HG03432 (cell line): ENCODE data around the gene NME3.
"Not testable (repeated sequence)": the region's sequence is repeated elsewhere in the genome, so short reads cannot be mapped to it uniquely, and the experiment has no call there.

Experiments used
- ATAC-seq: cut with Tn5 transposase; IDR thresholded peaks from one replicate; pipeline ENCODE4 v1.9.1; 2021; ENCODE audit warnings: mild to moderate bottlenecking, moderate library complexity; ENCODE audit not compliant: unreplicated experiment

The NME3 gene

GRCh38 chr16:1771188-1771863, at the start of gene NME3:
NME3 (minus strand) TSS chr16:1771543; CDS start chr16:1771534, 9 bp downstream.
- ATAC-seq: no peak

DNA sequence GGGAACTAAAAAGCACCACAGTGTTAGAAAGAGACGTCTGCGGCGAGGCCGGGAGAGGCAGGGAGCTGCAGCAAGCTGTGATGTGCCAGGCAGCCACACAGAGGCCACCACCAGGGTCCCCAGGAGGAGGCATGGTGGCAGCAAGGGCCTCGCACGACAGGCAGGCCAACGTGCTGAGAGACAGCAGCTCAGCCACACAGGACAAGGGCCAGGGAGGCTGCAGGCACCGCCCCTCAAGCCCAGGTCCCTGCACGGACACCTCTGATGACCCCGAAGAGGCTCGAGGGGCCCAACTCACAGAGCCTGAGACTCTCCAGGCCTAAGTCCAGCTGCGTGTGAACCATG, 49.6 kb upstream of the NME3 start:
- no peak for ATAC-seq

DNA sequence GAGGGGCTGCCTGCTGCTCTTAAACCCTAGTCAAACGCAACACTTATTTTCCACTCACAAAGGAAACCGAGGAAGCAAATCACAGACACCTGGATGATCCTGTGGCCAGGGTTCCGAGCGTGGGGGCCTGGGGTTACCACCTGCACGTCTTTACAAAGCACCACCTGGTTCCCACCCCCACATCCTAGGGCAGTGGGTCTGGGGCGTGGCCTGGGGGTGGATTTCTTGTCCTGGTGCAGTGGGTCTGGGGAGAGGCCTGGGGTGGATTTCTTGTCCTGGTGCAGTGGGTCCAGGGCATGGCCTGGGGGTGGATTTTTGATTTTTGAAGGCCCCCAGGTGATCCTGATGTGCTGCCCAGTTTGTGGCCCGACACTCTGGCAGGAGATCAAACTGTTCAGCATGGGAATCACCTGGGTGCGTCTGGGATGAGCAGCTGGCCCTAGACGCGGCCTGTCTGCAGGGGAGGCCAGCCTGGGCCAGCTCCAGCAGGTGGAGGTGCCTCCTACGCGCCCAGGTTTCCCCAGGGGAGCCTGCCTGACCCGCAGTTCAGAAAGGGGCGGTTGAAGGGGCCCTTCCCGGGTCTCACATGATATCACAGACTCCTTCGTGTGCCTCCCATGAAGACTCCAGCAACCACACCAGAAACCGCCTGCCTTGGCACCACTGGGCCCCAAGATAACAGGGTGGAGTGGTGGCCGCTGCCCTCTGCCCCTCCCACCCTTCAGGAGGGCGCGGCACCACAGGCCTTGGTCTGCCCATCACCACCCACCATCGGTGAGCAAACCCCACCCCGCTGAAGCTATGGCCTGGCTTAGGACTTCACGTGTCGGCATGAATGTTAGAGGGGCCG, 49.0 kb upstream of the NME3 start:
- ATAC-seq: no peak

- no peak for ATAC-seq
Observed at GRCh38 chr16:1819611-1820010, 48.3 kb upstream of the NME3 start.

- no peak for ATAC-seq
Observed at GRCh38 chr16:1818873-1819525, 47.7 kb upstream of the NME3 start.

DNA sequence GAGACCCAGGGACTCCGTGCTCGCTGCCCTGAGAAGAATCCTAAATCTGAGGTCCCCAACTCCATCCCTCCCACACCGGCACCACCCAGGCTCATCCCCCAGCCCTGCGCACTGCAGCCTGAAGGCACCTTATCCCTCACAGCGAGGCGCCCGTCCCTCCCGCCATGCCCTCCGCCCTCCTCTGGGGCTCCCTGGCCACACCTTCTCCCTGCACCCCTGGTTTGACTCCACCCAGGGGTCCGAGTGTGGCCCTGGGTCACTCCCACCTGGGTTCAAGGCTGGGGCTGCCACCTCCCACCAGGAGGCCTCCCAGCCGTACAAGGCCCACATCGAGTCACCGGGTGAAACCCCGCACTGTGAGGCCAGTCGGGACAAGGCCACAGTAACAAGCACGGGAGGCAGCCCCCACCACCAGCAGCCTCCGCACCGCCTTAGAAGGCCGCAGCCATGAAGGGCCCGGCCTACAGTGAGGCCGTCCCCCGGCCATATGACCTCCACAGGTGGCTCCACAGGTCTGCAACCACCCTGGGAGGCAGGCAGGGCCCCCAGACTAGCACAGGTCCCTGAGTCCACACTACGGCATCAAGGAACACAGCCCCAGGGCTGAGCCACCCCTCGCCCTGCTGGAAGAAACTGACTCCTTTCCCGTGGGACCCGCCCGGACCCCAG, 47.0 kb upstream of the NME3 start:
- no peak for ATAC-seq

GRCh38 chr16:1817716-1818115, 46.4 kb upstream of the NME3 start:
- no peak for ATAC-seq

DNA sequence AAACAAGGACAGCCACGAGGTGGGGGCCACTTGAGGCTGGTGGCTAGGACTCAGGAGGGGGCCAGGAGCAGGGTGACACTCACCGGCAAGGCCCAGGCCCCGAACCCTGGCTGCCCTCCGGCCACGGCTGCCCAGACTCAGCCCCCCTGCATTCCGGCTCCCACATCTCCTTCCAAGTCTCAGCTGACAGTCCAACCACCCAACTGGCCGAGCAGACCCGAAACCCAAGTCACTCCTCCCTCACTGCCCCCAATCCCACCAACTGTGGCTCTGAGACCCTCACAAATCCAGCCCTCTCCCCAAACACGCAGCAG, 45.9 kb upstream of the NME3 start:
- no peak for ATAC-seq

DNA sequence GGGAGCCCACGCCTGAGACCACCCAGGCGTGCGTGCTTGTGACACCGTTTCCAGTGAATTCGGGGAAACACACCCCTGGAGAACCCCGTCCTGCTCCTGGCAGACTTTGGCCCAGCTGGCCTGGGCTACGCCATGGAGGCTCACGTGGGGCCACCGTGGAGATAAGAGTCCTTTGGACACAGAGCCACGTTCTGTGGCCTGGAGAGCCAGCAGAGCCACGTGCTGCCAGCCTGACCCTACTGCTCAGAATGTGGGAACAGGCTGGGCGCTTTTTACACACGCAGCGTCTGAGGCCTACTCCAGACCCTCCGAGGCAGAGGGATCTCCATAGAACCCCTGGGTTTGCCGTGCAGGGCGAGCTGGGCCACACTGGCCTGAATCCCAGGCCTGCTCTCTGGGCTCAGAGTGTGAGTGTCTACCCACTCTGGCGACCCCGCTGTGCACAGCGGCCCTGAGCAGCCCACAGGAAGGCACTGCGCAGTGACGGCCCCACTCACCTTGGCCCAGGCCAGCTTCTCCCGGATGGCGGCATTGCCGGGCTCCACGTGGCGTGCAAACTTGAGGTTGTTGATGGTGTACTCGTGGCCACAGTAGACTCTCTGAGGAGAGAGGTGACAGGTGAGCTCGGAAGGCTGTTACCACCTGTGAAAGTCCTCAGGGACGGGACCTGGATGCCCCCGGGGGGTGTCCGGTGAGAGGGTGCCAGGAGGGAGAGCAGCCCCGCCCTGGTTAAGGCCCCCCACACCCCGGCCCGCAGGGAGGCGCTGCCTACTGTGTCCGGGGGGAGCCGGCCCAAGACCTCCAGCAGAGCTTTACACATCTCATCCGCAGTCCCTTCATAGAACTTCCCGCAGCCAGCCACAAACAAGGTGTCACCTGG, 45.3 kb upstream of the NME3 start:
- ATAC-seq: no peak

GRCh38 chr16:1815461-1815860, 44.1 kb upstream of the NME3 start:
- no peak for ATAC-seq

DNA sequence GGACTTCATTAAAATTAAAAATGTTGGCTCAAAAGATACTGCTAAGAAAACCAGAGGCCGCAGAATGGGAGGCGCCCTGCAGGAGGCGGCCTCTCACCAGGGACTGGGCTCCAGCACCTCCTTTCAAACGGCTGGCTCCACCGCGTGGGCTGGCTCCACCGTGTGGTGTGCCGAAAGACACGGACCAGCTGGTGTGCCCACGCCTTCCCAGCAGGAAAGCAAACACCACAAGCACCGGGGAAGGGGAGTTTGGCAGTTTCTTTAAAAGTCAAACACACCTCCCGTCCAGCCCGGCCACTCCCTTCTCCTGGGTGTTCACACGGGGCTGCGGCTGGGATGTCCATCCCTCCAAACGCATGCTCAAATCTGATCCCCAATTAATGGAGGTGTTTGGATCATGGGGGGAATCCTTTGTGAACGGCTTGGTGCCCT, 41.4 kb upstream of the NME3 start:
- ATAC-seq: no peak

GRCh38 chr16:1810536-1810935, 39.2 kb upstream of the NME3 start:
- ATAC-seq: no peak

DNA sequence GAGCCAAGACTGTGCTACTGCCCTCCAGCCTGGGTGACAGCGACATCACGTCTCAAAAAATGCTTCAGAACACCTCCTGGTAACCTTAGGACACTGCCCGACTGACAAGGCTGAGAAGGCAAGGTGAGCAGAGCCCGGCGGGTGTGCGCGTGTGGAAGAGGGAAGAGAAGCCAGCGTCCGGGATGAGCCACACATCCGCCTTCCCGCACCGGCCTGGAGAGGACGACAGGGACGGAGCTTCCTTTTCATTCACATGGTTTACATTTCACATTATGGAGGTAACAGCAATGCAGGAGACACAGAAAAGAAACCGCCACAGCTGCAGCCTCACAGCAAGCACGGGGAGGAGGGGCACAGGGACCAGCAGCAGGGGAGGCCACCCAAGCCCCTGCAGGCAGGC, 38.8 kb upstream of the NME3 start:
- no peak for ATAC-seq

- no peak for ATAC-seq
Observed at GRCh38 chr16:1809281-1809801, 38.0 kb upstream of the NME3 start.

DNA sequence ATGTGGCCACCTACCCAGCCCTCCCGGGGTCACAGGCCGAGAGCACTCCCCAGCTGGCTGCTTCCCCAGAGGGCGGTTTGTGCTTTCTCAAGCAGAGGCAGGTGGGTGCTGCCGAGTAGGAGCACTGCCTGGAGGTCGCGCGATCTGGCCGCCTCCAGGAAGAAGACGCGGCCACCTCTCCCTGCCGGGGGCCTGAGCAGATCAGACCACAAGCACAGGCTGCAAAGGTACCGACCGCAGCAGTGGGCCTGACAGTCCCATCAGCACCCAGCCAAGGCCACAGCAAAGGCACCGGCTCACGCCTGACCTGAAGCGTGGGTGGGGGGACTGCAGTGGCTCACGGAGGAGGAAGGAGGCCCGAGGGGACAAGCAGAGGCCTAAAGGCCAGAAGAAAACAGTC, 37.3 kb upstream of the NME3 start:
- no peak for ATAC-seq

- no peak for ATAC-seq
Observed at GRCh38 chr16:1807626-1808025, 36.3 kb upstream of the NME3 start.

GRCh38 chr16:1800701-1801100, 29.4 kb upstream of the NME3 start:
- ATAC-seq: no peak

DNA sequence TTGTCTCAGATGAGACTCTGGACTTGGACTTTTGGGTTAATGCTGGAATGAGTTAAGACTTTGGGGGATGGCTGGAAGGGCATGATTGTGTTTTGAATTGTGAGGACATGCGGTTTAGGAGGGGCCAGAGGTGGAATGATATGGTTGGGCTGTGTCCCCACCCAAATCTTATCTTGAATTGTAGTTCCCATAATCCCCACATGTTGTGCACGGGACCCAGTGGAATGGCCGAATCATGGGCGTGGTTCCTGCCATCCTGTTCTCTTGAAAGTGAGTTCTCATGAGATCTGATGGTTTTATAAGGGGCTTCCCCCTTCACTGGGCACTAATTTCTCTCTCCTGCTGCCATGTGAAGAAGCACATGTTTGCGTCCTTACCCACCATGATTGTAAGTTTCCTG, 27.9 kb upstream of the NME3 start:
- ATAC-seq: not testable (repeated sequence)

GRCh38 chr16:1794908-1795666, 23.7 kb upstream of the NME3 start:
- no peak for ATAC-seq
